Liver (tissue), 3 donors: ENCODE results near the gene IP6K1.

Experiments
- ATF3 ChIP-seq: IDR thresholded peaks from 2 replicates; pipeline ENCODE4 v1.6.1; 2016; ENCODE audit warnings: antibody characterized with exemption
- CTCF ChIP-seq: fragments of 150-350 bp; IDR thresholded peaks from 2 replicates; pipeline ENCODE4 v1.5.1; 2017; ENCODE audit warnings: improper control_type of control experiment, low read depth, low read length; ENCODE audit not compliant: missing input control
- JUND ChIP-seq, 2 donors: IDR thresholded peaks; 2 replicates each; pipeline ENCODE4 v1.6.1; 2016; ENCODE audit warnings: antibody characterized with exemption in 2 of 2
- MAX ChIP-seq: IDR thresholded peaks from 2 replicates; pipeline ENCODE4 v1.6.1; 2016; ENCODE audit warnings: antibody characterized with exemption
- SP1 ChIP-seq: IDR thresholded peaks from 2 replicates; pipeline ENCODE4 v1.6.1; 2018; ENCODE audit warnings: antibody characterized with exemption, mild to moderate bottlenecking
- TAF1 ChIP-seq: conservative IDR thresholded peaks from 2 replicates; pipeline ENCODE4 v1.6.1; 2016; ENCODE audit warnings: antibody characterized with exemption, mild to moderate bottlenecking
- YY1 ChIP-seq: IDR thresholded peaks from 2 replicates; pipeline ENCODE4 v1.6.1; 2016; ENCODE audit warnings: antibody characterized with exemption, mild to moderate bottlenecking
- donor health status: healthy.
- donor health status: healthy.

- no peak for TF ChIP-seq CTCF
- TF ChIP-seq ATF3: no peak
- TF ChIP-seq JUND (IDR thresholded peaks at IDR 0.05): no peak
- TF ChIP-seq YY1: no peak
- no peak for TF ChIP-seq MAX
- no peak for TF ChIP-seq SP1
- no peak for TF ChIP-seq TAF1
Observed at GRCh38 chr3:49787182-49787464, 781 bp upstream of the IP6K1 start.
